Fibroblast of mammary gland (primary cell): ENCODE results near the gene APBB2.

Experiments used
- DNase-seq: peaks from one replicate; pipeline ENCODE4 v3.0.0-alpha.2; 2010; ENCODE audit warnings: low read depth
- H3K4me3 ChIP-seq: 2 replicates; pipeline ENCODE4 v1.5.1; 2011; ENCODE audit warnings: low read depth, mild to moderate bottlenecking, low read length, moderate library complexity; ENCODE audit not compliant: control insufficient read depth
- TF ChIP-seq, protein P1 (sequence below): conservative IDR thresholded peaks from 2 replicates; pipeline ENCODE4 v1.5.1; 2011; ENCODE audit warnings: low read depth, low read length, inconsistent platforms; ENCODE audit not compliant: control insufficient read depth, insufficient read depth

The APBB2 gene

DNA sequence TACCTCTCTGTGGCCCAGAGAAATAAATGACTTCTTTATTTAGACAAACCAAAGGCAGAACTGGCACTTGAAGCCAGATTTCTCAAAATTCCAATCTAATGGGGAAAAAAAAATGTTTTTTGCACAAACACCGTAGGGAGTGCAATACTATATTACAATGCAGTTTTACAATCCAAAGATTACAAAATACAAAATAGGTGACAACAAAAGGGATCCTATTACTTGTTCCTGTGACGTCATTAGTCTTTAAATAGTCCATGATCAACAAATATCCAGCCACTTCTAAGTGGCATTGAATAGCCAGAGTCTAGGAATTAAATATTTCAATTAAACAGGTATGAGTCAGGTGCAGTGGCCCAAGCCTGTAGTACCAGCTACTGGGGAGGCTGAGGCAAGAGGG, 3.0 kb upstream of the APBB2 start:
- H3K4me3 ChIP-seq, result no peak overlapping the region
- TF ChIP-seq, protein P1, sequence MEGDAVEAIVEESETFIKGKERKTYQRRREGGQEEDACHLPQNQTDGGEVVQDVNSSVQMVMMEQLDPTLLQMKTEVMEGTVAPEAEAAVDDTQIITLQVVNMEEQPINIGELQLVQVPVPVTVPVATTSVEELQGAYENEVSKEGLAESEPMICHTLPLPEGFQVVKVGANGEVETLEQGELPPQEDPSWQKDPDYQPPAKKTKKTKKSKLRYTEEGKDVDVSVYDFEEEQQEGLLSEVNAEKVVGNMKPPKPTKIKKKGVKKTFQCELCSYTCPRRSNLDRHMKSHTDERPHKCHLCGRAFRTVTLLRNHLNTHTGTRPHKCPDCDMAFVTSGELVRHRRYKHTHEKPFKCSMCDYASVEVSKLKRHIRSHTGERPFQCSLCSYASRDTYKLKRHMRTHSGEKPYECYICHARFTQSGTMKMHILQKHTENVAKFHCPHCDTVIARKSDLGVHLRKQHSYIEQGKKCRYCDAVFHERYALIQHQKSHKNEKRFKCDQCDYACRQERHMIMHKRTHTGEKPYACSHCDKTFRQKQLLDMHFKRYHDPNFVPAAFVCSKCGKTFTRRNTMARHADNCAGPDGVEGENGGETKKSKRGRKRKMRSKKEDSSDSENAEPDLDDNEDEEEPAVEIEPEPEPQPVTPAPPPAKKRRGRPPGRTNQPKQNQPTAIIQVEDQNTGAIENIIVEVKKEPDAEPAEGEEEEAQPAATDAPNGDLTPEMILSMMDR, result no peak
- DNase-seq, result no peak

DNA sequence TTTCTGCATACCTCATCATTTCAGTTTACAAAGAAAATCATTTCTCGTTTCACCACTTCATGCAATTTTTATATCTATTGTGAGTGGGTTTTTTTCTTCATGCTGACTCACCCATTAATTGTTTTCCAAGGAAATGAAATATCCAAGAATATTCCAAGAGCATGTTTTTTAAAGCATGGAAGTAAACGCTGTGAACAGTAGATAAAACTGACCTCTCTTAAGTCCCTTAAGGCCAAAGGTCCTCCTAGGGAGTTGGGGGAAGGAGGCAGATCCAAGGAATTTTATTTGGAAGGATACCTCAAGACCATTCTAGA, 2.6 kb upstream of the APBB2 start:
- no peak for DNase-seq
- peak overlapping the region; percentile 74 for H3K4me3 ChIP-seq
- TF ChIP-seq, protein P1, result no peak

DNA sequence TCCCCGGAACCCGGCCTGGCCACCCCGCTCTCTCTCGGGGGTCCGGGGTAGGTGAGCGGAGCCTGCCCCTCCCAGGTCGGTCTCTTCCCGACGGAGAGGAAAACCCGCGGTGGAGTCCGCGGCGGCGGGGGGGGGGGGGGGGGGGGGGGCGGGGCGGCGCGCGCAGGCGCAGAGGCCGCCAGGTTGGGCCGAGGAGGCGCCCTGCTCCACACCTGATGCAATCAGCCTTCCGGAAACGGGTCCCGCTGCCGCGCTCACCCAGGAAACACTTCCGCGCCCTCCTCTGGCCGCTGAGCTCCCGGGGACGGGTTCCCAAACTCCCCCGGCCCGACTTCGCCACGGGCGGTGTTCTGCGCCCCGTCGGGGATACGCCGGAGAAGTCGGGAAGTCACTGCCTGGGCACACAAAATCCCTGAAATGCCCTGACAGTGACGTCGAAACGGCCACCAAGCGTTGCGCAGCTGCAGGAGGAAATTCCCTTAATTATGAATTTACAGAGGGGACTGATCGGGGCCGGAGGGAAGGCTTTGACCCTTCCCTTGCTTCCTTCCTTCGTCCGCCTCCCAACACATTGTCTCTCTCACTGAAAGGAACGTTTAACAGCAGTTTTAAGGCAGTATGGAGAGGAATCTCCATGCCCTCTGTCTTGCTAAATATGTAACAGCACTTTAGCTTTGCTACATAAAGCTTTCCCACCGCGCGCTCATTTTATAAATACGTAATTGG, 2.1 kb upstream of the APBB2 start:
- peak overlapping the region; percentile 74 for H3K4me3 ChIP-seq
- TF ChIP-seq, protein P1, result peak; percentile 45
- DNase-seq, result peak; percentile 65

DNA sequence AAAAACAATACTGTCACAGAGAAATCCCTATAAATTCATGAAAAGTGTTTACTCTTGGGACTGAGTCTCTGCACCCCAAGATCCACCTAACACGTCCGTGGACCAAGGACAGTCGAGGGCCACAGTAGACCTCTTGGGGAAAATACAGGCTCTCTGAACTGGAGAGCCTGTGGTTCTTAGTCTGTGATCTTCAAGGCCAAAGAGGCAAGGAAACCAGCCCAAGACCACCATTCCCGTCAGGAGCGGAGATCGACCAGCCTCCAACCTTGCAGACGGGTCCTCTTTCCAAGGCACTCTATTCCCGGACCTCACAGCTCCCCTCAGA, 1.6 kb upstream of the APBB2 start:
- peak overlapping the region; percentile 74 for H3K4me3 ChIP-seq
- TF ChIP-seq, protein P1, result no peak
- DNase-seq, result no peak

DNA sequence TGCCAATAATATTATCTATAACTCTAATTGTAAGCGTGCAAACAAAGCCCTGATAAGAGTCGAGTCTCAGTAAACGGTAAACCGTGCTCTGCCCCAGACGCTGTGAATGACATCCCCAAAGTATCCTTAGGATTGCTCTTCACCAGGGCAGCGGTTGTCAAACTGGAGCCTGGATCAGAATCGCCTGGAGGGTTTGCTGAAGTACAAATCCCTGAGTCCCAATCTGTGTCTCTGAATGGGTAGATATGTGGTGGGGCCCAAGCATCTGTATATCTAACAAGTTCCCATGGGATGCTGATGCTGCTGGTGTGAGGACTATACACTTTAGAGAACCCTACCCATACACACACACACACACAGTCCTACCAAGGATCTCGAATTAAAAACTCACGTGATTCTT, 813 bp upstream of the APBB2 start:
- TF ChIP-seq, protein P1, result no peak
- H3K4me3 ChIP-seq, result no peak overlapping the region
- no peak for DNase-seq

DNA sequence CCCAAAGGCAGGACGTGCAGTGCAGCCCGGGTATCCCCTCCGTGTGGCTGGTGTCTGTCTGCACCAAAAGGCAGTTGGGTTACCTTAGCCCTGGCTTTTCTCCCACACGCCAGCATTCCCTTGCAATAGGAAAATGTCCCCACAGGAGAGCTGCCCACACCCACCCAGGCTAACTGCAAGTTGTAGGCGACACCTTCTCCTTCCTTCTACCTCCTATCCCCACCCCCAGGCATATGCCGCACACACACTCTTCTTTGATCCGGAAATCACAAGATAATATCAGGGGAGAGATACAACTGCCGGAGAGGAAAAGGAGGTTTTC, 444 bp upstream of the APBB2 start:
- no peak for DNase-seq
- TF ChIP-seq, protein P1, result no peak
- H3K4me3 ChIP-seq, result no peak overlapping the region

DNA sequence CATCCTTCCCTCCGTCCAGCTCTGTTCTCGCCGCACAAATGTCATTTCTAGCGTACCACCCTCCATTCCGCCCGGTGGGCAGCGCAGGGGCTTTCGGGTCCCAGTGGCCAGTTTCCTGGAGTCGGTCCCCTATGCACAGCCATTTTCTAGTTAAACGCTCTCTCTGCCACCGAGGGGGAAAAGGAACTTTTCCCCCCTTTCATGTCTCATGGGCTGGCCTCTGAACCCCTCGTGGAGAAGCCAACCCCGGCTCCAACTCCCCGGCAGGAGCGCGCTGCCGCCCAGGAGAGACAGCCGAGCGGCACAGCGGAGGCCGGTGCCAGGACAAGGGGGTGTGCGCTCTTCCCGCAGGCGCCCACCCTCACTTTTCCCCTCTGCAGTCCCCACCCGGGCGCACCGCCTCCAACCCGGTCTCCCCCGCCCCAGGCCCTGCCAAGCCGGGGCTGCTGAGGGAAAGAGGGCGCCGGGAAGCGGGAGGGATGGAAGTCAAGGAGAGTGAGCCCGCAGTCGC, 662 bp downstream of the APBB2 start:
- TF ChIP-seq, protein P1, result no peak
- DNase-seq, result no peak
- H3K4me3 ChIP-seq, result peak overlapping the region; percentile 95
